Lower leg skin (tissue), 4 donors: ENCODE measurements around the gene RAB3D. TPM values are rescaled to one million over a fixed set of nuclear protein-coding genes. Genes with fewer than 3 reads are reported as not detected.

Experiments
- DNase-seq, 2 donors: peaks; one replicate each; pipeline ENCODE4 v3.0.0-alpha.2; 2019; ENCODE audit warnings: low spot score in 2 of 2
- H3K4me3 ChIP-seq: fragments of 200-600 bp; sonication (generic); 2 replicates; pipeline ENCODE4 v1.5.1; 2017; ENCODE audit warnings: mild to moderate bottlenecking, low read depth; ENCODE audit not compliant: poor library complexity, severe bottlenecking
- POLR2A ChIP-seq, 2 donors: fragments of 450-650 bp; IDR thresholded peaks; one replicate each; pipeline ENCODE4 v1.6.1; 2016 to 2017; ENCODE audit warnings: antibody characterized with exemption in 2 of 2, mild to moderate bottlenecking in 1 of 2, moderate library complexity in 1 of 2
- WGBS, 2 donors: methylation state at CpG; one replicate each; pipeline ENCODE4 v1.1.5; 2018; 5-methylcytosine and 5-hydroxymethylcytosine counted together
- intact Hi-C: fragments of 100-400 bp; cut with DNase I; formaldehyde crosslinking; loops from one replicate; pipeline ENCODE4 v1.15.0; 2023; ENCODE audit warnings: low total_unique reads
- total RNA-seq, 4 donors: library from RNA; depleted of rRNA; stranded (reverse); fragments of >200 nt; gene quantifications; one replicate each; pipeline ENCODE4 v1.1.0, GENCODE V29; 2016
- TF ChIP-seq, protein P1 (sequence below), 3 donors: fragments of 450-650 bp; IDR thresholded peaks; one replicate each; pipeline ENCODE4 v1.5.1; 2016; ENCODE audit warnings: antibody characterized with exemption in 3 of 3, mild to moderate bottlenecking in 3 of 3, moderate library complexity in 2 of 3

Gene RAB3D
- total RNA-seq, 4 donors from 2014 or later: 88.6 to 107 (median 98.0) TPM

DNA sequence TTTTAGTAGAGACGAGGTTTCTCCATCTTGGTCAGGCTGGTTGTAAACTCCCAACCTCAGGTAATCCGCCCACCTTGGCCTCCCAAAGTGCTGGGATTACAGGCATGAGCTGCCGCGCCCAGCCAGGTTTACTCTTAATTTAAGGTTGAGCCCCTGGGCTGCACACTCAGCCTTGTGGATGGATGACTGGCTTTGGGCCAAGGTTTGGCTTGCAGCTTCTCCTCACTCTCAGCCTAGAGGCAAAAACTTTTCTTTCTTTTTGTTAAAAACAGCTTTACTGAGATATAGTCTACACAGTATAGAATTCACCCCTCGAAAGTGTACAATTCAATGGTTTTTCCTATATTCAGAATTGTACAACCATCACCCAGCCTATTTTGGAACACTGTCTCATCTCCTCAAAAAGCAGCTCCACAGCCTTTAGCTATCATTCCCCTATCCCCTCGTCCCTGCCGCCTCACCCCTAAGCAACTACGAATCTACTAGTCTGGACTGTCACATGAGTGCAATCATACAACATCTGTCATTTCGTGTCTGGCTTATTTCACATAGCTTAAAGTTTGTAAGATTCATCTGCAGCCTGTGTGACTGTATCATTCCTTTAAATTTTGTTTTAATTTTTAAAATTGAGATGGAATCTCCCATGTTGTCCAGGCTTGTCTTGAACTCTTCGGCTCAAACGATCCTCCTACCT lies 58.0 kb downstream of the RAB3D start:
- intact Hi-C loops: loop anchor here (10.0 kb wide), 1 partner anchor 203 kb away; the partner anchor contains the start of gene ELAVL3
- WGBS, 2 donors: 43 to 45% methylated on average over 11 of the region's 11 CpGs
- no peak for DNase-seq
- no peak overlapping the region for H3K4me3 ChIP-seq
- TF ChIP-seq, protein P1, sequence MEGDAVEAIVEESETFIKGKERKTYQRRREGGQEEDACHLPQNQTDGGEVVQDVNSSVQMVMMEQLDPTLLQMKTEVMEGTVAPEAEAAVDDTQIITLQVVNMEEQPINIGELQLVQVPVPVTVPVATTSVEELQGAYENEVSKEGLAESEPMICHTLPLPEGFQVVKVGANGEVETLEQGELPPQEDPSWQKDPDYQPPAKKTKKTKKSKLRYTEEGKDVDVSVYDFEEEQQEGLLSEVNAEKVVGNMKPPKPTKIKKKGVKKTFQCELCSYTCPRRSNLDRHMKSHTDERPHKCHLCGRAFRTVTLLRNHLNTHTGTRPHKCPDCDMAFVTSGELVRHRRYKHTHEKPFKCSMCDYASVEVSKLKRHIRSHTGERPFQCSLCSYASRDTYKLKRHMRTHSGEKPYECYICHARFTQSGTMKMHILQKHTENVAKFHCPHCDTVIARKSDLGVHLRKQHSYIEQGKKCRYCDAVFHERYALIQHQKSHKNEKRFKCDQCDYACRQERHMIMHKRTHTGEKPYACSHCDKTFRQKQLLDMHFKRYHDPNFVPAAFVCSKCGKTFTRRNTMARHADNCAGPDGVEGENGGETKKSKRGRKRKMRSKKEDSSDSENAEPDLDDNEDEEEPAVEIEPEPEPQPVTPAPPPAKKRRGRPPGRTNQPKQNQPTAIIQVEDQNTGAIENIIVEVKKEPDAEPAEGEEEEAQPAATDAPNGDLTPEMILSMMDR (IDR thresholded peaks at IDR 0.05): no peak
- TF ChIP-seq POLR2A (IDR thresholded peaks at IDR 0.05): no peak

DNA sequence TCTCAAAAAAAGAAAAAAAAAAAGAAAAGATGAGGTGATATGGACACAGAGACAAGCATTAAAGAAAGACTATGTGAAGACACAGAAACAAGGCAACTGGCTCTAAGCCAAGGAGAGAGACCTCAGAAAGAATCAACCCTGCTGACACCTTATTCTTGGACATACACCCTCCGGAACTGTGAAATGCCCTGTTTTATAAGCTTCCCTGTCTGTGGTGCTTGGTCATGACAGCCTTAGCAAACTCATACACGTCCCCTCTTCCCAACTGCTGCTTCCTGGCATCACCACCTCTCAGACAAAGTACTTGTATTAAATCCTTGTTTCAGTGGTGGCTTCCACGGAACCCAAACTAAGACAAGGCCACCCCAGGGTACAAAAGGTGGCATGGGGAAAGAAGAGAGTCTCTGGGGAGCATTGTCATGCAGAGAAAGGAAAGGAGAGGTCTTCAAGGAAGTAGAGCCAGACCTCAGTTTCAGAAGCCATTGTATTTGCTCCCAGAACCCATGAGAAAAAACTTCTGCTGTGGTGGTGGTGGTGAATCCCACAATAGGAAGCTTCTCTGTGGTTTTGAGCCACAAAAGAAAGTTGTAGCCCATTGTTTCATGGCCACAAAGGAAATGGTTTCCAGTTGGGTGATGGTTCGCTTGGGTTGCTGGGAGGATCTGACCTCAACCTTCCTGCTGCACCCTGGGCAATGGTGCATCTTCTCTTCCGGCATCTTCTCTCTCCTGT lies 59.8 kb downstream of the RAB3D start:
- no peak for DNase-seq
- no peak overlapping the region for H3K4me3 ChIP-seq
- TF ChIP-seq POLR2A (IDR thresholded peaks at IDR 0.05): no peak
- TF ChIP-seq, protein P1 (IDR thresholded peaks at IDR 0.05): no peak
- 56 to 77% methylated on average over 5 of the region's 5 CpGs for WGBS, 2 donors
- intact Hi-C loops: loop anchor here (10.0 kb wide), 1 partner anchor 205 kb away; the partner anchor contains the start of gene ELAVL3

DNA sequence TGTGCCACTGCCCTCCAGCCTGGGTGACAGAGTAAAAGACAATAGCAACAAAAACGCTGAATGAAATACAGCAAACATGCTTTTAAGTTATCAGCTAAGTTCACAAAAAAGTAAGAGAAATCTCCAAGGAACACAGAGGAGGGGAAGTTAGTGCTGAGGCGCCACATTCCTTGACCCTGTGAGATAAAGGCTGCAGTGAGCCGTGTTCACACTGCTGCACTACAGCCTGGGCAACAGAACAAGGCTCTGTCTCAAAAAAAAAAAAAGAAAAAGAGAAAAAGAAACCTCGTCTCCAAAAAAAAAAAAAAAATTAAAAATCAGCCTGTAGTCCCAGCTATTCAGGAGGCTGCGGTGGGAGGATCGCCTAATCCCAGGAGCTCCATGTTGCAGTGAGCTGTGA lies 60.8 kb downstream of the RAB3D start:
- no peak for DNase-seq
- 55 to 67% methylated on average over 6 of the region's 6 CpGs for WGBS, 2 donors
- no peak overlapping the region for H3K4me3 ChIP-seq
- TF ChIP-seq, protein P1 (IDR thresholded peaks at IDR 0.05): no peak
- no peak for TF ChIP-seq POLR2A (IDR thresholded peaks at IDR 0.05)
- intact Hi-C loops: no loop called here

DNA sequence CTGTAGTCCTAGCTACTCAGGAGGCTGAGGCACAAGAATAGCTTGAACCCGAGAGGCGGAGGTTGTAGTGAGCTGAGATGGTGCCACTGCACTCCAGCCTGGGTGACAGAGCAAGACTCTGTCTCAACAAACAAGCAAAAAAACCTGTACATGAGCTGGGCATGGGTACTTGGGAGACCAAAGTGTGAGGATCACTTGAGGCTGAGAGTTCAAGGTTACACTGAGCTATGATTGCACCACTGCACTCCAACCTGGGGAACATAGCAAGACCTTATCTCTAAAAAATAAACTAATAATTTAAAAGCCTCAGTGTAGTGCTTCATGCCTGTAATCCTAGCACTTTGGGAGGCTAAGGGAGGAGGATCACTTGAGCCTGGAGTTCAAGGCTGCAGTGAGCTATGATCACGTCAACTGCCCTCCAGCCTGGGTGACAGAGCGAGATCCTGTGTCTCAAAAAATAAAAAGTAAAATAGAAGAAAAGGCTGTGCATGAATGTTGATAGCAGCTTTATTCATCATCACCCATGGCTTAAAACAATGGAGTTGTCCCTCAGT lies 64.8 kb downstream of the RAB3D start:
- intact Hi-C loops: no loop called here
- TF ChIP-seq, protein P1 (IDR thresholded peaks at IDR 0.05): no peak
- no peak for TF ChIP-seq POLR2A (IDR thresholded peaks at IDR 0.05)
- no peak for DNase-seq
- WGBS, 2 donors: 68 to 70% methylated on average over 4 of the region's 4 CpGs
- H3K4me3 ChIP-seq: no peak overlapping the region

DNA sequence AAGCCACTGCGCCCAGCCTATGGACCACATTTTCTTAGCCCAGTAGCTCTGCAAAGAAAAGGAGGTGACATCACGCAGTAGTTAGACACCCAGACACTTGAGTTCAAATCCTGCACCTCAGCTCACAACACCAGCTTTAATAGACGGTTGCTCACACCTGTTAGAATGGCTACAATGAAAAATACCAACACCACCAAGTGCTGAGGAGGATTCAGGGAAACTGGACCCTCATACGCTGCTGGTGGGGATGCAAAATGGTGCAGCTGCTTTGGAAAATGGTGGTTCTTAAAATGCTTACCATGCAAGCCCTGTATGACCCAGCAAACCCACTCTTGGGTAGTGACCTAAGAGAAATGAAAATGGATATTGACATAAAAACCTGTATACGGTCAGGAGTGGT lies 65.5 kb downstream of the RAB3D start:
- no peak for TF ChIP-seq POLR2A (IDR thresholded peaks at IDR 0.05)
- TF ChIP-seq, protein P1 (IDR thresholded peaks at IDR 0.05): no peak
- intact Hi-C loops: no loop called here
- no peak for DNase-seq
- WGBS, 2 donors: 79 to 80% methylated on average over 5 of the region's 5 CpGs
- H3K4me3 ChIP-seq: no peak overlapping the region
